HepG2 (cell line): ENCODE measurements around the gene SEC11A. TPM values are rescaled to one million over a fixed set of nuclear protein-coding genes. Genes with fewer than 3 reads are reported as not detected.
A peak's percentile ranks its signal among the peaks of the same experiment; 100 is the strongest.

Experiments
- ATAD3A ChIP-seq: sonication (generic); formaldehyde crosslinking; IDR thresholded peaks from 2 replicates; pipeline ENCODE4 v1.4.0; 2020; ENCODE audit warnings: missing genetic modification reagents
- CENPBD1 ChIP-seq: sonication (generic); formaldehyde crosslinking; IDR thresholded peaks from 2 replicates; pipeline ENCODE4 v1.8.0; 2022; ENCODE audit warnings: missing genetic modification reagents, low read depth, mild to moderate bottlenecking, borderline replicate concordance
- CHCHD3 ChIP-seq: sonication (generic); formaldehyde crosslinking; IDR thresholded peaks from 2 replicates; pipeline ENCODE4 v1.8.0; 2022; ENCODE audit warnings: mild to moderate bottlenecking, missing genetic modification reagents, moderate library complexity
- E2F2 ChIP-seq: sonication (generic); formaldehyde crosslinking; IDR thresholded peaks from 2 replicates; pipeline ENCODE4 v1.4.0; 2020; ENCODE audit warnings: missing genetic modification reagents, borderline replicate concordance
- ETS1 ChIP-seq: sonication (generic); formaldehyde crosslinking; IDR thresholded peaks from 2 replicates; pipeline ENCODE4 v1.4.0; 2020; ENCODE audit warnings: missing genetic modification reagents
- HINFP ChIP-seq: sonication (generic); formaldehyde crosslinking; IDR thresholded peaks from 2 replicates; pipeline ENCODE4 v1.4.0; 2020; ENCODE audit warnings: low read depth, mild to moderate bottlenecking, missing genetic modification reagents
- HMG20B ChIP-seq: conservative IDR thresholded peaks from 2 replicates; pipeline ENCODE4 v1.6.1; 2016; ENCODE audit warnings: missing genetic modification reagents, missing compliant biosample characterization
- HNRNPL ChIP-seq: fragments of 200-400 bp; formaldehyde crosslinking; IDR thresholded peaks from 2 replicates; pipeline ENCODE4 v1.6.1; 2017; ENCODE audit warnings: mild to moderate bottlenecking, low read depth, low read length
- MLLT10 ChIP-seq: sonication (generic); formaldehyde crosslinking; IDR thresholded peaks from 2 replicates; pipeline ENCODE4 v1.4.0; 2020; ENCODE audit warnings: missing genetic modification reagents
- PAX8 ChIP-seq: sonication (generic); formaldehyde crosslinking; IDR thresholded peaks from 2 replicates; pipeline ENCODE4 v1.8.0; 2022; ENCODE audit warnings: mild to moderate bottlenecking, missing genetic modification reagents, borderline replicate concordance
- PTBP1 ChIP-seq: fragments of 200-400 bp; formaldehyde crosslinking; IDR thresholded peaks from 2 replicates; pipeline ENCODE4 v1.6.1; 2018; ENCODE audit warnings: low read length, low read depth; ENCODE audit not compliant: poor library complexity, severe bottlenecking
- RARA ChIP-seq: IDR thresholded peaks from 2 replicates; pipeline ENCODE4 v1.6.1; 2016; ENCODE audit warnings: missing genetic modification reagents, missing compliant biosample characterization
- SMARCC2 ChIP-seq: fragments of 450-650 bp; IDR thresholded peaks from 2 replicates; pipeline ENCODE4 v1.6.1; 2017; ENCODE audit warnings: antibody characterized with exemption, mild to moderate bottlenecking
- SMC3 ChIP-seq: IDR thresholded peaks from 2 replicates; pipeline ENCODE4 v1.6.1; 2011; ENCODE audit warnings: low read length, improper control_type of control experiment
- SOX13 ChIP-seq, 3 experiments: fragments of 450-650 bp in 1 of 3; sonication (generic) in 1 of 3; formaldehyde crosslinking in 1 of 3; IDR thresholded peaks in 2 of 3; conservative IDR thresholded peaks in 1 of 3; 2 replicates each; pipeline versions ENCODE4 v1.5.0 to v1.6.1; 2016 to 2020; ENCODE audit warnings: antibody characterized with exemption in 1 of 3, mild to moderate bottlenecking in 1 of 3, missing compliant biosample characterization in 1 of 3, missing genetic modification reagents in 1 of 3, moderate library complexity in 1 of 3
- THRA ChIP-seq: sonication (generic); formaldehyde crosslinking; IDR thresholded peaks from 2 replicates; pipeline ENCODE4 v1.4.0; 2020; ENCODE audit warnings: missing genetic modification reagents, borderline replicate concordance
- ZMYM4 ChIP-seq: sonication (generic); formaldehyde crosslinking; IDR thresholded peaks from 2 replicates; pipeline ENCODE4 v1.8.1; 2023; ENCODE audit warnings: mild to moderate bottlenecking, missing genetic modification reagents
- ZNF460 ChIP-seq: sonication (generic); formaldehyde crosslinking; IDR thresholded peaks from 2 replicates; pipeline ENCODE4 v1.5.1; 2020; ENCODE audit warnings: missing genetic modification reagents, mild to moderate bottlenecking, borderline replicate concordance
- ZNF547 ChIP-seq: sonication (generic); formaldehyde crosslinking; IDR thresholded peaks from 2 replicates; pipeline ENCODE4 v1.5.1; 2020; ENCODE audit warnings: mild to moderate bottlenecking, missing genetic modification reagents
- ZNF552 ChIP-seq: sonication (generic); formaldehyde crosslinking; IDR thresholded peaks from 2 replicates; pipeline ENCODE4 v1.9.0; 2022; ENCODE audit warnings: missing genetic modification reagents, mild to moderate bottlenecking, borderline replicate concordance
- ZNF563 ChIP-seq: sonication (generic); formaldehyde crosslinking; IDR thresholded peaks from 2 replicates; pipeline ENCODE4 v1.8.0; 2022; ENCODE audit warnings: mild to moderate bottlenecking, moderate library complexity, missing genetic modification reagents
- ZNF644 ChIP-seq: IDR thresholded peaks from 2 replicates; pipeline ENCODE4 v1.6.1; 2016; ENCODE audit warnings: low read depth
- ZNF775 ChIP-seq: sonication (generic); formaldehyde crosslinking; IDR thresholded peaks from 2 replicates; pipeline ENCODE4 v1.4.0; 2020; ENCODE audit warnings: missing genetic modification reagents, mild to moderate bottlenecking, moderate library complexity, borderline replicate concordance
- polyA plus RNA-seq, 8 experiments: library from polyadenylated mRNA; depleted of rRNA in 3 of 8; stranded (reverse) in 7 of 8; unstranded in 1 of 8; fragments of >200 nt; fragmentation: Illumina TruSeq in 4 of 8; extraction: Trizol in 4 of 8; gene quantifications; 2 replicates each; pipeline versions ENCODE4 v1.2.1 to v1.2.3, GENCODE V29; 2011 to 2016; ENCODE audit warnings: low read depth in 4 of 8, missing spikeins in 1 of 8, mixed read lengths in 1 of 8; ENCODE audit not compliant: insufficient read depth in 1 of 8
- total RNA-seq, 5 experiments: library from RNA; depleted of rRNA; stranded (reverse); fragments of >200 nt; fragmentation: Illumina TruSeq; extraction: Trizol; gene quantifications; 2 replicates each; pipeline ENCODE4 v1.2.3, GENCODE V29; 2016; ENCODE audit warnings: low read depth in 1 of 5

The SEC11A gene
- total and polyA plus RNA-seq, 2 of the 13 experiments (the other 11 are each of a cell fraction or from before 2014, with no cell fraction given), result 141 to 230 TPM

GRCh38 chr15:84716036-84716732 is at the start of gene SEC11A (continued):
- TF ChIP-seq ZNF644 (CRISPR knock-in tag) (no peak), HNRNPL (peak; percentile 97), CENPBD1 (CRISPR knock-in tag) (no peak; the same call in 1 of the 2 replicates), E2F2 (CRISPR knock-in tag) (peak; percentile 82; the same call in 1 of the 2 replicates), THRA (peak; percentile 34; the same call in 1 of the 2 replicates), CHCHD3 (CRISPR knock-in tag) (0 out of 2 replicates have a peak, but pooled peaks have one; percentile 53), PAX8 (CRISPR knock-in tag) (no peak), SMARCC2 (no peak), ZNF552 (CRISPR knock-in tag) (peak; percentile 87), RARA (peak; percentile 40), MLLT10 (CRISPR knock-in tag) (no peak), ZNF547 (CRISPR knock-in tag) (peak; percentile 94), ZMYM4 (CRISPR knock-in tag) (peak; percentile 90), ETS1 (CRISPR knock-in tag) (0 out of 2 replicates have a peak, but pooled peaks have one; percentile 48), ZNF775 (CRISPR knock-in tag) (no peak), SMC3 (no peak), SOX13 (IDR thresholded peaks at IDR 0.05) (0 out of 2 replicates have a peak, but pooled peaks have one; percentile 18), SOX13 (CRISPR knock-in tag; conservative IDR thresholded peaks at IDR 0.05 in 1 of 2, IDR thresholded peaks at IDR 0.05 in 1 of 2) (peak in 1 of 2 experiments; percentile 31; a peak in 2 of 4 replicates), HMG20B (CRISPR knock-in tag) (no peak), ZNF563 (CRISPR knock-in tag) (peak; percentile 82; the same call in 1 of the 2 replicates), HINFP (CRISPR knock-in tag) (no peak), ATAD3A (CRISPR knock-in tag) (no peak), ZNF460 (peak; percentile 17; the same call in 1 of the 2 replicates), PTBP1 (peak; percentile 91)
